ENCODE measurements around the gene CBR4. TPM values are rescaled to one million over a fixed set of nuclear protein-coding genes. Genes with fewer than 3 reads are reported as not detected.

CBR4 gene
- total and polyA plus RNA-seq, 11 donors: 8.7 to 26.5 (median 20.7) TPM

- 83 to 88% (median 87%) methylated on average over 1 of the region's 1 CpG for WGBS, 4 donors
- ATAC-seq: no peak
Observed at GRCh38 chr4:169018406-169018805, 8.4 kb upstream of the CBR4 start.

GRCh38 chr4:169017971-169018370, 7.9 kb upstream of the CBR4 start:
- intact Hi-C loops (cut with DNase I): loop anchor here in 2 of 10 donors (10.0 kb wide), 2 partner anchors 127 to 547 kb away; no protein-coding TSS in a partner anchor
- Histone ChIP-seq H3K9me3 (no peaks in the 10 kb centered on the region), H3K27ac (no peak overlapping the region), H3K4me3 (no peak overlapping the region), H3K27me3 (no peaks in the 10 kb centered on the region), H3K4me1 (peaks cover 0 to 19% (median 6%) of the 10 kb centered on the region in 12 donors), H3K36me3 (no peaks in the 10 kb centered on the region)
- ATAC-seq (no peak), DNase-seq (no peak)
- no peak for TF ChIP-seq POLR2A (IDR thresholded peaks at IDR 0.05)
- TF ChIP-seq, protein P1, sequence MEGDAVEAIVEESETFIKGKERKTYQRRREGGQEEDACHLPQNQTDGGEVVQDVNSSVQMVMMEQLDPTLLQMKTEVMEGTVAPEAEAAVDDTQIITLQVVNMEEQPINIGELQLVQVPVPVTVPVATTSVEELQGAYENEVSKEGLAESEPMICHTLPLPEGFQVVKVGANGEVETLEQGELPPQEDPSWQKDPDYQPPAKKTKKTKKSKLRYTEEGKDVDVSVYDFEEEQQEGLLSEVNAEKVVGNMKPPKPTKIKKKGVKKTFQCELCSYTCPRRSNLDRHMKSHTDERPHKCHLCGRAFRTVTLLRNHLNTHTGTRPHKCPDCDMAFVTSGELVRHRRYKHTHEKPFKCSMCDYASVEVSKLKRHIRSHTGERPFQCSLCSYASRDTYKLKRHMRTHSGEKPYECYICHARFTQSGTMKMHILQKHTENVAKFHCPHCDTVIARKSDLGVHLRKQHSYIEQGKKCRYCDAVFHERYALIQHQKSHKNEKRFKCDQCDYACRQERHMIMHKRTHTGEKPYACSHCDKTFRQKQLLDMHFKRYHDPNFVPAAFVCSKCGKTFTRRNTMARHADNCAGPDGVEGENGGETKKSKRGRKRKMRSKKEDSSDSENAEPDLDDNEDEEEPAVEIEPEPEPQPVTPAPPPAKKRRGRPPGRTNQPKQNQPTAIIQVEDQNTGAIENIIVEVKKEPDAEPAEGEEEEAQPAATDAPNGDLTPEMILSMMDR (IDR thresholded peaks at IDR 0.05): no peak
- WGBS, 4 donors: 80 to 89% (median 81%) methylated on average over 5 of the region's 5 CpGs

More at GRCh38 chr4:169018406-169018805, 8.4 kb upstream of the CBR4 start:
- Histone ChIP-seq H3K4me1 (peaks cover 0 to 19% (median 6%) of the 10 kb centered on the region in 12 donors), H3K27me3 (no peaks in the 10 kb centered on the region), H3K36me3 (no peaks in the 10 kb centered on the region), H3K9me3 (no peaks in the 10 kb centered on the region), H3K4me3 (no peak overlapping the region), H3K27ac (no peak overlapping the region)
- TF ChIP-seq POLR2A (IDR thresholded peaks at IDR 0.05): no peak
- TF ChIP-seq, protein P1 (IDR thresholded peaks at IDR 0.05): no peak
- DNase-seq: no peak
- intact Hi-C loops (cut with DNase I): loop anchor here in 2 of 10 donors (10.0 kb wide), 2 partner anchors 126 to 546 kb away; no protein-coding TSS in a partner anchor

DNA sequence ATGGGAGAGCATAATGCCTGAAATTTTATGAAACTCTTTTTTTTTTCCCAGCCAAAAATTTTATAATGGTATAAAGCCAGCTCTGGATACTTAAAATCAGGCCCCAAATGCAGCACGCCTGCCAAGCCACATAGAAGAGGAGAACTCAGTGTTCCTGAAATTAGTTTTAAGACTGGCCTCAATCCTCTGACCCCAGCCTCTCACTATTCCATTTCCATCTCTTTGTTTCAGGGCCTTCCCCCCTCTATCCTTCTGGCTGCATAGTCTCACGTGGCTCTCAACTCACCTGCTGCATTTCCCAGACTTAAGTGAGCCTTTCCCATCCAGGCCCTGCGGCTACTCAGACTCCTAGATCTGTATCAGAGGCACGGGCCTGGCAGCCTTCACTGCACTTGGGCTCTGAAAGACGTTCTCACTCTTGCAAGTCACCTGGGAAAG, 5.2 kb upstream of the CBR4 start:
- Histone ChIP-seq H3K9me3 (no peaks in the 10 kb centered on the region), H3K4me1 (peaks cover 0 to 19% (median 6%) of the 10 kb centered on the region in 12 donors), H3K36me3 (no peaks in the 10 kb centered on the region), H3K27me3 (no peaks in the 10 kb centered on the region), H3K27ac (peak overlapping the region in 7 of 12 donors; percentile 28 to 64 (median 44)), H3K4me3 (no peak overlapping the region)
- no peak for TF ChIP-seq POLR2A (IDR thresholded peaks at IDR 0.05)
- TF ChIP-seq, protein P1 (IDR thresholded peaks at IDR 0.05): no peak
- DNase-seq (no peak), ATAC-seq (no peak)
- 55 to 65% (median 57%) methylated on average over 5 of the region's 5 CpGs for WGBS, 4 donors
- intact Hi-C loops (cut with DNase I): loop anchor here in 2 of 10 donors (10.0 kb wide), 2 partner anchors 130 to 550 kb away; no protein-coding TSS in a partner anchor

- H3K4me1 ChIP-seq: peaks cover 0 to 19% (median 6%) of the 10 kb centered on the region in 12 donors
- 35 to 61% (median 46%) methylated on average over 2 of the region's 2 CpGs for WGBS, 4 donors
- ATAC-seq (no peak), DNase-seq (no peak)
- H3K27me3 ChIP-seq: no peaks in the 10 kb centered on the region
- no peaks in the 10 kb centered on the region for H3K9me3 ChIP-seq
- H3K4me3 ChIP-seq: no peak overlapping the region
- peak overlapping the region in 3 of 12 donors; percentile 38 to 68 (median 58) for H3K27ac ChIP-seq
- no peaks in the 10 kb centered on the region for H3K36me3 ChIP-seq
- no peak for TF ChIP-seq POLR2A (IDR thresholded peaks at IDR 0.05)
- TF ChIP-seq, protein P1 (IDR thresholded peaks at IDR 0.05): no peak
- intact Hi-C loops (cut with DNase I): loop anchor here in 3 of 10 donors (5.0 to 10.0 kb wide), 4 partner anchors 130 to 550 kb away; partner anchors contain the start of gene SH3RF1 (in 1 of the 3)
Observed at GRCh38 chr4:169014586-169014985, 4.5 kb upstream of the CBR4 start.

All from heart left ventricle (tissue), 16 donors.